Mucosa of gallbladder (tissue), 1 donor: ENCODE results near the gene SLCO2A1. TPM values are rescaled to one million over a fixed set of nuclear protein-coding genes. Genes with fewer than 3 reads are reported as not detected.

Source experiments
- DNase-seq: peaks from one replicate; pipeline ENCODE4 v3.0.0-alpha.2; 2020; ENCODE audit warnings: low spot score
- total RNA-seq: library from RNA; stranded (reverse); gene quantifications from one replicate; pipeline ENCODE4 v1.2.1, GENCODE V29; 2021
- donor health status: DM: no; HTN: no; CAD: no.

Gene SLCO2A1
- total RNA-seq, 1 donor from 2014 or later: 48.1 TPM

- peak; percentile 7 for DNase-seq
Measured at GRCh38 chr3:133933097-133934024, 96.4 kb downstream of the SLCO2A1 start.

- no peak for DNase-seq
Measured at GRCh38 chr3:133932009-133932408, 97.7 kb downstream of the SLCO2A1 start.

- no peak for DNase-seq
Measured at GRCh38 chr3:133931084-133931483, 98.6 kb downstream of the SLCO2A1 start.

- DNase-seq: peak; percentile 30
Measured at GRCh38 chr3:133930341-133930933, 99.3 kb downstream of the SLCO2A1 start.

GRCh38 chr3:133928903-133929607 is 100.7 kb downstream of the SLCO2A1 start:
- DNase-seq: peak; percentile 8

GRCh38 chr3:133928136-133928893 is 101.4 kb downstream of the SLCO2A1 start:
- DNase-seq: peak; percentile 8

- DNase-seq: peak; percentile 9
Measured at GRCh38 chr3:133927540-133928066, 102.1 kb downstream of the SLCO2A1 start.

GRCh38 chr3:133926736-133927539 is 102.8 kb downstream of the SLCO2A1 start:
- DNase-seq: no peak

GRCh38 chr3:133925960-133926735 is 103.6 kb downstream of the SLCO2A1 start:
- DNase-seq: no peak

GRCh38 chr3:133924041-133924440 is 105.7 kb downstream of the SLCO2A1 start:
- no peak for DNase-seq

GRCh38 chr3:133921592-133921991 is 108.1 kb downstream of the SLCO2A1 start:
- no peak for DNase-seq

- DNase-seq: no peak
Measured at GRCh38 chr3:133917144-133917543, 112.6 kb downstream of the SLCO2A1 start.

- no peak for DNase-seq
Measured at GRCh38 chr3:133915685-133916658, 113.8 kb downstream of the SLCO2A1 start.

GRCh38 chr3:133914839-133915600 is 114.7 kb downstream of the SLCO2A1 start:
- DNase-seq: no peak

- DNase-seq: no peak
Measured at GRCh38 chr3:133910422-133910821, 119.3 kb downstream of the SLCO2A1 start.

GRCh38 chr3:133905376-133905775 is 124.3 kb downstream of the SLCO2A1 start:
- DNase-seq: no peak

- no peak for DNase-seq
Measured at GRCh38 chr3:133901847-133902246, 127.9 kb downstream of the SLCO2A1 start.

- no peak for DNase-seq
Measured at GRCh38 chr3:133901083-133901482, 128.6 kb downstream of the SLCO2A1 start.
